MCF 10A (cell line): ENCODE data around the gene CFAP298. TPM values are rescaled to one million over a fixed set of nuclear protein-coding genes. Genes with fewer than 3 reads are reported as not detected.
"Not testable (repeated sequence)": the region's sequence is repeated elsewhere in the genome, so short reads cannot be mapped to it uniquely, and the experiment has no call there.

Source experiments
- Bru-seq: library from RNA; stranded (reverse); fragments of 400-500 nt; gene quantifications from one replicate; lab custom pipeline; 2021; lab: Mats Ljungman, UMichigan
- BruChase-seq, 2 experiments: library from RNA; stranded (reverse); fragments of 400-500 nt; gene quantifications; one replicate each; lab custom pipeline; 2021; lab: Mats Ljungman, UMichigan
- BruUV-seq: library from RNA; stranded (reverse); fragments of 400-500 nt; replicated peaks from 2 replicates; lab custom pipeline; 2021; lab: Mats Ljungman, UMichigan
- CTCF ChIA-PET: fragments of 300-600 bp; sonication (Branson Sonifier 250); formaldehyde crosslinking; extraction: SDS; loops from one replicate; lab custom pipeline; 2021; ENCODE audit warnings: antibody characterized with exemption, inconsistent platforms; lab: Yijun Ruan, JAX
- POLR2A ChIA-PET: fragments of 300-600, 350-650 bp; sonication (Branson Sonifier 250); formaldehyde crosslinking; extraction: SDS; loops from one replicate; lab custom pipeline; 2020; ENCODE audit warnings: antibody characterized with exemption, inconsistent platforms; lab: Yijun Ruan, JAX
- DNase-seq: peaks from one replicate; pipeline ENCODE4 v3.0.0-alpha.2; 2018; ENCODE audit not compliant: unreplicated experiment
- H3K27ac Mint-ChIP-seq: one replicate; pipeline ENCODE4 v1.8.0; 2022; ENCODE audit warnings: mild to moderate bottlenecking, low read depth, mixed read lengths; ENCODE audit not compliant: unreplicated experiment
- H3K27me3 Mint-ChIP-seq: one replicate; pipeline ENCODE4 v1.8.0; 2022; ENCODE audit warnings: mixed read lengths; ENCODE audit not compliant: insufficient read depth, unreplicated experiment
- H3K36me3 Mint-ChIP-seq: one replicate; pipeline ENCODE4 v1.8.0; 2022; ENCODE audit warnings: mild to moderate bottlenecking, moderate library complexity, mixed read lengths; ENCODE audit not compliant: insufficient read depth, unreplicated experiment
- H3K4me1 Mint-ChIP-seq: one replicate; pipeline ENCODE4 v1.8.0; 2022; ENCODE audit warnings: mixed read lengths; ENCODE audit not compliant: insufficient read depth, unreplicated experiment
- H3K4me3 Mint-ChIP-seq: one replicate; pipeline ENCODE4 v1.8.0; 2022; ENCODE audit warnings: mild to moderate bottlenecking, moderate library complexity, mixed read lengths; ENCODE audit not compliant: unreplicated experiment
- H3K9me3 Mint-ChIP-seq: one replicate; pipeline ENCODE4 v1.8.0; 2022; ENCODE audit warnings: mixed read lengths; ENCODE audit not compliant: unreplicated experiment
- intact Hi-C: fragments of 100-400 bp; cut with micrococcal nuclease; formaldehyde crosslinking; loops from 2 replicates; pipeline ENCODE4 v1.14.1; 2022
- long read RNA-seq: library from polyadenylated mRNA; stranded (forward); transcript quantifications from one replicate; pipeline ENCODE4 v2.0.0, GENCODE V29; 2022
- total RNA-seq: library from RNA; stranded (reverse); gene quantifications from 2 replicates; pipeline ENCODE4 v1.2.3, GENCODE V29; 2022
- TF ChIP-seq, protein P1 (sequence below): fragments of 200-600 bp; IDR thresholded peaks from one replicate; pipeline ENCODE4 v1.8.0; 2022; ENCODE audit warnings: antibody characterized with exemption, mild to moderate bottlenecking; ENCODE audit not compliant: unreplicated experiment

Gene CFAP298, protein sequence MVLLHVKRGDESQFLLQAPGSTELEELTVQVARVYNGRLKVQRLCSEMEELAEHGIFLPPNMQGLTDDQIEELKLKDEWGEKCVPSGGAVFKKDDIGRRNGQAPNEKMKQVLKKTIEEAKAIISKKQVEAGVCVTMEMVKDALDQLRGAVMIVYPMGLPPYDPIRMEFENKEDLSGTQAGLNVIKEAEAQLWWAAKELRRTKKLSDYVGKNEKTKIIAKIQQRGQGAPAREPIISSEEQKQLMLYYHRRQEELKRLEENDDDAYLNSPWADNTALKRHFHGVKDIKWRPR
- total RNA-seq = 52.7 and 54.2 TPM in 2 replicates
- Bru-seq, nascent RNA = percentile 79 among the genes with signal in this experiment
- percentile 92 among the genes with signal in this experiment for BruChase-seq, experiment 1, labeled RNA remaining after a 6-hour chase
- percentile 88 among the genes with signal in this experiment for BruChase-seq, experiment 2, labeled RNA remaining after a 2-hour chase
- long read RNA-seq, transcript CFAP298-201 (7 exons, 1,692 nt) = major isoform, 124 of 153 reads
- long read RNA-seq, partial matches to known transcripts = 17 of 153 reads
- long read RNA-seq, other reads (novel, unspliced or antisense) = 9 of 153 reads

DNA sequence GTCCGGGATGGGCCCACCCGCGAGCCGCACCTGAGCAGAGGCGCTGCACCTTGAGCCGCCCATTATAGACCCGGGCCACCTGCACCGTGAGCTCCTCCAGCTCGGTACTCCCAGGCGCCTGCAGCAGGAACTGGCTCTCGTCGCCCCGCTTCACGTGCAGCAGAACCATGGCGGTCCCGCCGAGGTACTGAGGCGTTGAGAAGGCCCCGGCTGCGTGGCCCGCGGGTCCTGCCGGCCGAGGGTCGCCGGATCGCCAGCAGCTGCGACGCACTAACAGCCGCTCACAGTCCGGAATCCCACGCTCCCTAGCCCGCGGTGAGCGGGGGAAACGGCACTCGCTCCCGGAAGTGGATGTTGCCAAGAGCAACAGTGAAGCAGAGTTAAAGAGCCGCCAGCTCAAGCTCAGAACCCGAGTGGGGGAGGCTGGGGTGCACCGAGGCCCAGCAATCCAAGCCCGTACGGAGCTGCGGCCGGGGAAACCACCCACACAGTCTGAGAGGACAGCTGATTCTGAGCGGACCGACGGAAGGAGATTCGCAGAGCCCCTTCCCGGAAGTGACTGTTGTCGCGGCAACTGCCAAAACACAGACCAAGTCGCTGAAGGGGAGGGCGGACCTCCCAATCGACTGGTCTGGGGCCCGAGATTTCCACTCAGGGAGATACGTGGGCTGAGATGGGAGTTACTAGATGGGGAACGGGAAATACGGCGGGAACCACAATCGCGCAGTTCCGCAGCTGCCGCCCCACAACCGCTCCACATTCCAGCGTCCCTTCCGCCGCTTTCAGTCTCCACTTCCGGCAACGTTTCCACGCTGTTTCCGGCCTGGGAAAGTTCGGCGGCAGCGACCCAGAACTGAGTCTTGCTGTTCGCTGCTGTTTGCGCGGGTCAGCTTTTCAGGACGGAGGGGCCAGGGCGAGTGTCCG is at the start of gene CFAP298:
Gene CFAP298 (minus strand): TSS at position 303 of the 924 bp plus-strand sequence. CDS start 134 bp downstream, at position 169.
- Mint-ChIP-seq H3K9me3 (no peaks in the 10 kb centered on the region), H3K4me1 (no peaks in the 10 kb centered on the region), H3K4me3 (peak within 1 kb of the TSS; percentile 90), H3K36me3 (peaks cover 20% of the 10 kb centered on the region), H3K27ac (peak within 1 kb of the TSS; percentile 99), H3K27me3 (peaks cover 28% of the 10 kb centered on the region)
- peak; percentile 91 for DNase-seq
- TF ChIP-seq, protein P1, sequence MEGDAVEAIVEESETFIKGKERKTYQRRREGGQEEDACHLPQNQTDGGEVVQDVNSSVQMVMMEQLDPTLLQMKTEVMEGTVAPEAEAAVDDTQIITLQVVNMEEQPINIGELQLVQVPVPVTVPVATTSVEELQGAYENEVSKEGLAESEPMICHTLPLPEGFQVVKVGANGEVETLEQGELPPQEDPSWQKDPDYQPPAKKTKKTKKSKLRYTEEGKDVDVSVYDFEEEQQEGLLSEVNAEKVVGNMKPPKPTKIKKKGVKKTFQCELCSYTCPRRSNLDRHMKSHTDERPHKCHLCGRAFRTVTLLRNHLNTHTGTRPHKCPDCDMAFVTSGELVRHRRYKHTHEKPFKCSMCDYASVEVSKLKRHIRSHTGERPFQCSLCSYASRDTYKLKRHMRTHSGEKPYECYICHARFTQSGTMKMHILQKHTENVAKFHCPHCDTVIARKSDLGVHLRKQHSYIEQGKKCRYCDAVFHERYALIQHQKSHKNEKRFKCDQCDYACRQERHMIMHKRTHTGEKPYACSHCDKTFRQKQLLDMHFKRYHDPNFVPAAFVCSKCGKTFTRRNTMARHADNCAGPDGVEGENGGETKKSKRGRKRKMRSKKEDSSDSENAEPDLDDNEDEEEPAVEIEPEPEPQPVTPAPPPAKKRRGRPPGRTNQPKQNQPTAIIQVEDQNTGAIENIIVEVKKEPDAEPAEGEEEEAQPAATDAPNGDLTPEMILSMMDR = no peak
- BruUV-seq = no TSS peak
- POLR2A ChIA-PET = interaction anchor here (0.7 to 3.4 kb wide), 32 partner anchors 9 to 1028 kb away, joined by 3 to 24 read pairs (median 4); partner anchors contain the start of genes EVA1C, IFNAR1, PAXBP1 and SYNJ1
- intact Hi-C loops = loop anchor here (2.0 kb wide), 1 partner anchor 116 kb away; the partner anchor contains the start of gene SYNJ1
- CTCF ChIA-PET = interaction anchor here (0.6 to 5.2 kb wide), 7 partner anchors 11 to 1995 kb away, joined by 3 to 28 read pairs (median 3); no protein-coding TSS in a partner anchor

DNA sequence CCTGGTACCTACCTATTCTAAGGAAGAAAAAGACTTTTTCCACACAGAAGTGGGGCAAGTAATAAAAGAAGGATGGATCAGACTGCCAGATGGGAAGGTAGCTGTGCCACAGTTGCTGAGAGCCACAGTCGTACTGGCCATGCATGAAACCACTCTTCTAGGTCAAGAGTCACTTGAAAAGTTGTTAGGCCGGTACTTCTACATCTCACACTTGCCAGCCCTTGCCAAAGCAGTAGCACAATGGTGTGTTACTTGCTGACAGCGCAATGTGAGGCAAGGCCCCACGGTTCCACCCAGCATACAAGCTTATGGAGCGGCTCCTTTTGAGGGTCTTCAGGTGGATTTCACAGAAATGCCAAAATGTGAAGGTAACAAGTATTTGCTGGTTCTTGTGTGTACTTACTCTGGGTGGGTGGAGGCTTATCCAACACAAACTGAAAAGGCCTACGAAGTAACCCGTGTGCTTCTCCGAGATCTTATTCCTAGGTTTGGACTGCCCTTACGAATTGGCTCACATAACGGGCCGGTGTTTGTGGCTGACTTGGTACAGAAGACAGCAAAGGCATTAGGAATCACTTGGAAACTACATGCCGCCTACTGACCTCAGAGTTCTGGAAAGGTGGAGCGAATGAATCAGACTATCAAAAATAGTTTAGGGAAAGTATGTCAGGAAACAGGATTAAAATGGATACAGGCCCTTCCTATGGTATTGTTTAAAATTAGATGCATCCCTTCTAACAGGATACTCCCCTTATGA is 49.0 kb upstream of the CFAP298 start:
- intact Hi-C loops, H3K9me3 Mint-ChIP-seq, H3K4me3 Mint-ChIP-seq, BruUV-seq, DNase-seq, H3K27me3 Mint-ChIP-seq, CTCF ChIA-PET, H3K27ac Mint-ChIP-seq, H3K4me1 Mint-ChIP-seq: not testable (repeated sequence)
- peaks cover 29% of the 10 kb centered on the region for H3K36me3 Mint-ChIP-seq
- POLR2A ChIA-PET = interaction anchor here (1.2 kb wide), 1 partner anchor 66 kb away, joined by 5 read pairs; the partner anchor contains the start of gene SYNJ1

DNA sequence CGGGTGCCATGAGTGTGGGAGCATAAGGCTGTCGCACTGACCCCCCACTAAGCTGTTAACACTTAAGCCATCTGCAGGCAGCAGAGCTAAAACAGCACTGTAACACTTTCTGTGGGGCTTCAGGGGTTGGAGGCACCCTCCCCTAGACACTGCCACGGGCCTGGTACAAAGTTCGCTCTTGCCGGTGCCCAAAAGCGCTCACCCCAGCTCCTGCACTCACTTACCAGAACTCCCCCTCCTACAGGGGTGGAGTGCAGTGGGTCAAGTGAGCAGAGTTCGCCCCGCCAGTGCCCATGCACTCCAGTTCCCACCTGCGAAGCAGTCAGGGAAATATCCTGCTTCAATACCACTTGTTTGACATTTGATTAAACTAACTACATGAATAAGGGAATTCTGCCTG is 46.3 kb upstream of the CFAP298 start:
- Mint-ChIP-seq H3K4me1 (no peaks in the 10 kb centered on the region), H3K4me3 (no peak overlapping the region), H3K27me3 (no peaks in the 10 kb centered on the region), H3K36me3 (peaks cover 11% of the 10 kb centered on the region), H3K9me3 (no peaks in the 10 kb centered on the region), H3K27ac (no peak overlapping the region)
- TF ChIP-seq, protein P1 = no peak
- DNase-seq = no peak
- intact Hi-C loops = no loop called here
- BruUV-seq = no TSS peak
- CTCF ChIA-PET = interaction anchor here (1.2 kb wide), 1 partner anchor 38 kb away, joined by 3 read pairs; no protein-coding TSS in a partner anchor
- POLR2A ChIA-PET = no interaction called here
